Lung (tissue), 12 donors: Measurements from ENCODE around the gene TIAM2. TPM values are rescaled to one million over a fixed set of nuclear protein-coding genes. Genes with fewer than 3 reads are reported as not detected.

Experiments
- ATAC-seq: fragments of 200-7000 bp; cut with Tn5 transposase; one replicate; pipeline ENCODE4 v1.9.1; 2020; ENCODE audit warnings: moderate number of reproducible peaks; ENCODE audit not compliant: insufficient read depth, low FRiP score
- DNase-seq, 3 donors: peaks; one replicate each; pipeline ENCODE4 v3.0.0-alpha.2; 2013 to 2017
- H3K27ac ChIP-seq, 2 donors: one replicate each; pipeline ENCODE4 v1.5.1; 2013; ENCODE audit warnings: mild to moderate bottlenecking in 2 of 2, moderate library complexity in 2 of 2, control low read depth in 1 of 2, inconsistent platforms in 1 of 2, low read depth in 1 of 2, low read length in 1 of 2
- H3K27me3 ChIP-seq, 3 donors: one replicate each; pipeline ENCODE4 v1.5.1; 2013; ENCODE audit warnings: low read length in 2 of 3; ENCODE audit not compliant: control insufficient read depth in 3 of 3, insufficient read depth in 3 of 3
- H3K36me3 ChIP-seq, 4 donors: one replicate each; pipeline ENCODE4 v1.5.1; 2013; ENCODE audit warnings: low read length in 4 of 4, mild to moderate bottlenecking in 1 of 4, moderate library complexity in 1 of 4; ENCODE audit not compliant: control insufficient read depth in 4 of 4, insufficient read depth in 4 of 4
- H3K4me1 ChIP-seq, 5 donors: one replicate each; pipeline ENCODE4 v1.5.1; 2013; ENCODE audit warnings: low read length in 5 of 5, mild to moderate bottlenecking in 2 of 5, moderate library complexity in 1 of 5; ENCODE audit not compliant: control insufficient read depth in 5 of 5, insufficient read depth in 5 of 5
- H3K4me3 ChIP-seq: one replicate; pipeline ENCODE4 v1.5.1; 2013; ENCODE audit warnings: mild to moderate bottlenecking, control low read depth, moderate library complexity
- H3K9ac ChIP-seq, 2 donors: one replicate each; pipeline ENCODE4 v1.5.1; 2013; ENCODE audit warnings: low read length in 2 of 2, control low read depth in 1 of 2; ENCODE audit not compliant: insufficient read depth in 1 of 2
- H3K9me3 ChIP-seq, 4 donors: one replicate each; pipeline ENCODE4 v1.5.1; 2013; ENCODE audit warnings: low read length in 3 of 4, mild to moderate bottlenecking in 1 of 4, moderate library complexity in 1 of 4; ENCODE audit not compliant: control insufficient read depth in 4 of 4, insufficient read depth in 3 of 4
- WGBS, 2 donors: extraction: QIAGEN DNeasy Blood & Tissue Kit; methylation state at CpG; one replicate each; pipeline ENCODE4 v1.1.7; 2013; 5-methylcytosine and 5-hydroxymethylcytosine counted together
- polyA plus RNA-seq, 2 donors: library from polyadenylated mRNA; stranded (reverse); fragments of 200-250 nt; gene quantifications; one replicate each; pipeline ENCODE4 v1.2.1, GENCODE V29; 2013
- total RNA-seq, 2 donors: library from RNA; depleted of rRNA in 1 of 2; stranded (reverse); fragments of >200 nt in 1 of 2; gene quantifications; one replicate each; pipeline ENCODE4 v1.2.1, GENCODE V29; 2014 to 2021
- TF ChIP-seq, protein P1 (sequence below): IDR thresholded peaks from 2 replicates; pipeline ENCODE4 v1.5.1; 2012; ENCODE audit warnings: mild to moderate bottlenecking; ENCODE audit errors: control extremely low read depth, extremely low read depth
- donor health status: control.
- donor health status: control.
- donor health status: Bipolar disorder and iron deficiency.
- donor health status: healthy.
- donor health status: DM: yes; HTN: yes; CAD: no.

TIAM2 gene
- total and polyA plus RNA-seq, 4 donors, result 1.8 to 17.5 (median 4.1) TPM

DNA sequence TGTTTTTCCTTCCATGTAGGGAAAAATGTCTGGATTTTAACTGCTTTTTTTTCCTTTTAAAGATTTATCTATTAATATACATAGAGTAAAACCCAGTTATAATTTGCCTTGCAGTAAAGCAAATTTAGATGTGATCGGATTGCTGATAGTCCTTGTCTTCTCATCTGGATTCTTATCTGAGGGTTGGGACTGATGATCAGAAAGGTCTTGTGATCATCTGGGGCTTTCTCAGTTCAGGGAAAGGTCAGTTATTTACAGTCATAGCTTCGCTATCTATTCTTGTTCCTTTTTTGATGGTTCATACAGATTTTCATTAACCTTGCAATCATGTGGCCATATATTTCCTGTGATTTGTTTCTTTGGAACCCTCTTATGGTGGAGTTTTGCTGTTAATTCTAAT lies 204.9 kb downstream of the TIAM2 start:
- Histone ChIP-seq H3K4me3 (no peak overlapping the region), H3K36me3 (no peaks in the 10 kb centered on the region), H3K4me1 (no peaks in the 10 kb centered on the region), H3K9me3 (peaks cover 0 to 3% (median 0%) of the 10 kb centered on the region in 4 donors), H3K27ac (no peak overlapping the region), H3K9ac (no peak overlapping the region), H3K27me3 (no peaks in the 10 kb centered on the region)
- TF ChIP-seq, protein P1, sequence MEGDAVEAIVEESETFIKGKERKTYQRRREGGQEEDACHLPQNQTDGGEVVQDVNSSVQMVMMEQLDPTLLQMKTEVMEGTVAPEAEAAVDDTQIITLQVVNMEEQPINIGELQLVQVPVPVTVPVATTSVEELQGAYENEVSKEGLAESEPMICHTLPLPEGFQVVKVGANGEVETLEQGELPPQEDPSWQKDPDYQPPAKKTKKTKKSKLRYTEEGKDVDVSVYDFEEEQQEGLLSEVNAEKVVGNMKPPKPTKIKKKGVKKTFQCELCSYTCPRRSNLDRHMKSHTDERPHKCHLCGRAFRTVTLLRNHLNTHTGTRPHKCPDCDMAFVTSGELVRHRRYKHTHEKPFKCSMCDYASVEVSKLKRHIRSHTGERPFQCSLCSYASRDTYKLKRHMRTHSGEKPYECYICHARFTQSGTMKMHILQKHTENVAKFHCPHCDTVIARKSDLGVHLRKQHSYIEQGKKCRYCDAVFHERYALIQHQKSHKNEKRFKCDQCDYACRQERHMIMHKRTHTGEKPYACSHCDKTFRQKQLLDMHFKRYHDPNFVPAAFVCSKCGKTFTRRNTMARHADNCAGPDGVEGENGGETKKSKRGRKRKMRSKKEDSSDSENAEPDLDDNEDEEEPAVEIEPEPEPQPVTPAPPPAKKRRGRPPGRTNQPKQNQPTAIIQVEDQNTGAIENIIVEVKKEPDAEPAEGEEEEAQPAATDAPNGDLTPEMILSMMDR, result no peak
- DNase-seq (no peak), ATAC-seq (no peak)
- WGBS, 2 donors, result 76 to 83% methylated on average over 2 of the region's 2 CpGs

DNA sequence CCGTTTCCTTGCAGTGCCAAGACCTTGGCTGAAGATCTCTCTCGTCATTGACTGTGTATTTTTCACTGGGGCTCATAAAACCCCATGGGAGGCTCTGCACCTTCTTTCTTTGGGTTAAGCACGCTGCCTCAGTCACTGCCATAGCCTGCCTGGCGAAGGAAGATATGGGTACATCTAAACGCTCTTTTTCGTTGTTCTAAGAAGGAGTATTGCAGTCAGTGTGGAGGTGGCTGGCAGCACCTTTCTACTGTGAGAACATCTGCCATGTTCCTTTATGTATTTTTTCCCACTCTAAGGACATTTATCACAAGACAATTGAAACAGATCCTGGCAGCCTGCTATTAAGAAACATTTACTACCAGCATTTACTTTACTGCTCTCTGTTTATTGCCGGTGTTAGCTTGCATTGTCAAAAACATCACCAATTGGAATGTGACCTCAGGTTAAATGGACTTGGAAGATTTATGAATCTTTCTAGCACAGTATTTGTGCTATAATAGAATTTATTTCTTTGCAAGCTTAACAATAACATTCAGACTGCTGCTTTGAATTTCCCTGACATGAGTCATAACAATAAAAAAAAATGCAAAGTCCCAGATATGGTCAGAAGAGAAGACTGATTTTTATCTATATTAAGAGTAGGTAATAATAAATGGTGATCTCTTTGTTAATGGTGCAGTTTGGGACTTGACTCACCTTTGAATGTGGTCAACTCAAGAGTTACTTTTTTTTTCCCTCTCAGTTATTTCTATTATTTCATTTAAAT lies 206.5 kb downstream of the TIAM2 start:
- ATAC-seq (no peak), DNase-seq (no peak)
- H3K27ac ChIP-seq, result no peak overlapping the region

DNA sequence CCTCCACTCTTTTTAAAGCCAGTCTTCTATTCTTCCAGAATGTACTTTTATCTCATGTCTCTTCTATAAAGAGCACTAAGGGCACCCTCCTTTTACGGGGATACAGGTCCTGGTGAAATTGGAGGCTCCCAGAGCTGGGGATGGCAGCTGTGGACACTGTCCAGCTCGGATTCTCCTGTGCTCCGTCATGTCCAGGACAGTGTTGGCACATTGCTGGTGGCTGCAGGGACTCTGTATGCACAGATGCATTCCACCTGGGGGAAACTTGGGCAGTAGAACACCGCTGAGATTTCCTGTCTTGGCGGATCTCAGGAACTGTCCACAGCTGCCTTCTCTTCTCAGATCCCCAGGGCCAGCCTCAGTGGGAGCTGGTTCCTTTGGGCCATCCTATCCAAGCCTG lies 212.1 kb downstream of the TIAM2 start:
- no peak for ATAC-seq
- no peaks in the 10 kb centered on the region for H3K27me3 ChIP-seq
- DNase-seq, result no peak
- peaks cover 0 to 2% (median 0%) of the 10 kb centered on the region in 4 donors for H3K9me3 ChIP-seq
- 82 to 94% methylated on average over 5 of the region's 5 CpGs for WGBS, 2 donors
- no peaks in the 10 kb centered on the region for H3K4me1 ChIP-seq
- no peak overlapping the region for H3K27ac ChIP-seq
- no peak overlapping the region for H3K4me3 ChIP-seq
- H3K9ac ChIP-seq, result no peak overlapping the region
- peaks cover 0 to 6% (median 0%) of the 10 kb centered on the region in 4 donors for H3K36me3 ChIP-seq
- TF ChIP-seq, protein P1, result no peak

More for the DNA sequence above, 206.5 kb downstream of the TIAM2 start:
- H3K4me1 ChIP-seq, result no peaks in the 10 kb centered on the region
- H3K27me3 ChIP-seq, result no peaks in the 10 kb centered on the region
- H3K9ac ChIP-seq, result no peak overlapping the region
- TF ChIP-seq, protein P1, result no peak
- 69 to 82% methylated on average over 7 of the region's 7 CpGs for WGBS, 2 donors
- no peaks in the 10 kb centered on the region for H3K9me3 ChIP-seq
- no peak overlapping the region for H3K4me3 ChIP-seq
- H3K36me3 ChIP-seq, result no peaks in the 10 kb centered on the region
